CD4-positive, alpha-beta T cell treated with Interleukin-21 for 1 hour (primary cell): ENCODE data around the gene INF2.
A peak's percentile ranks its signal among the peaks of the same experiment; 100 is the strongest.

Experiments
- DNase-seq: peaks from one replicate; pipeline ENCODE4 v3.0.0-alpha.2; 2020

INF2 gene

GRCh38 chr14:104755621-104756020, 66.2 kb downstream of the INF2 start:
- DNase-seq, result no peak

- DNase-seq, result no peak
Observed at GRCh38 chr14:104756477-104757237, 67.2 kb downstream of the INF2 start.

GRCh38 chr14:104757238-104757585, 67.8 kb downstream of the INF2 start:
- DNase-seq, result no peak

GRCh38 chr14:104757681-104758392, 68.4 kb downstream of the INF2 start:
- no peak for DNase-seq

- DNase-seq, result no peak
Observed at GRCh38 chr14:104758981-104759969, 69.9 kb downstream of the INF2 start.

DNA sequence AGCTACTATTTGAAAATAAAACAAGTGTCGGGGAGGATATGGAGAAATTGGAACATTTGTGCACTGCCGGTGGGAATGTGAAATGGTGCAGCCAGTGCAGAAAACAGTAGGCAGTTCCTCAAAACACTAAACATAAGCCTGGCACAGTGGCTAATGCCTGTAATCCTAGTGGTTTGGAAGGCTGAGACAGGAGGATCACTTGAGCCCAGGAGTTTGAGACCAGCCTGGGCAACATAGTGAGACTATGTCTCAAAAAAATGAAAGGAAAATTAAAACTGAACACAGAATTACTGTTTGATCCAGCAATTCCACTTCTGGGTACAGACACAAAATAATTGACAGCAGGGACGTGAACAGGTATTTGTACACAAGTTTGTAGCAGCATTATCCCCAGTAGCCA, 76.1 kb downstream of the INF2 start:
- DNase-seq, result no peak

DNA sequence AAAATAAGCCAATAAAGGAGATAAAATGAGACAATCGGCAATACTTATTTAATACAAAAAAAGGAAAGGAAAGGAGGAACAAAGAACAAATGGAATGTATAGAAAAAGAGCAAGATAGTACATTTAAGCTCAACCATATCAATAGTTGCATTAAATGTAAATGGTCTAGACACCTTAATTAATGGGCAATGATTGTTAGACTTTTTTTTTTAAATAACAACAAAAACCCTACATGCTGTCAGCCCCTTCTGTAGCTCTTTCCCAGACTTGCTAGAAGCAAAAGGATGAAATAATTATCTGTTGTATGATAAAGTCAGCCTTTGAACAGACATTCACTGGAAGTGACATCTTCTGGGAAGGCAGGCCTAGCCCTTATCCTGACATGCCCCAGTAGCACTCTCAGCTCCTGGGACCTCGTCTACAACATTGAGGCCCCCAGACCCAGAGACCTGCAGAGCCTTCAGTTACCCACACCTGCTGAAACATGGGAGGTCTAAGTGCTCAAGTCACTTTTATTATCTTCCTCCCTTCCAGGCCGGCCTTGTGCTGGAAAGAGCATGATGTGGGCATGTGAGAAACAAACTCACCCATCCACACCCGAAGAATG, 76.9 kb downstream of the INF2 start:
- no peak for DNase-seq

- no peak for DNase-seq
Observed at GRCh38 chr14:104766863-104767633, 77.6 kb downstream of the INF2 start.

DNA sequence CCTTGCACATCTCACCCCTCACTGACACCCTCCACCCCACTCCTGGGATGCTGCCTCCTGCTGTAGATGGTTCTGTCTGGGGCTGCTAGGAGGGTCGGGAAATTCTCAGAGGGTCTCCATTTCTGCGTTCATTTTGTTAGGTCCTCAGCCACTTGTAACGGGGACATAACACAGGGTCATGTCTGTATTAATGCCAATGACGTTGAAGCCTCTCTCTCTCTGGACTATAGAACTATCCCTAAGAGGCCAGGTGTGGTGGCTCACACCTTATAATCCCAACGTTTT, 78.2 kb downstream of the INF2 start:
- DNase-seq, result no peak

- DNase-seq, result peak; percentile 91
Observed at GRCh38 chr14:104768437-104769323, 79.3 kb downstream of the INF2 start.

- no peak for DNase-seq
Observed at GRCh38 chr14:104769324-104770071, 80.1 kb downstream of the INF2 start.

GRCh38 chr14:104770072-104770579, 80.7 kb downstream of the INF2 start:
- DNase-seq, result no peak

GRCh38 chr14:104770851-104771272, 81.4 kb downstream of the INF2 start:
- no peak for DNase-seq

DNA sequence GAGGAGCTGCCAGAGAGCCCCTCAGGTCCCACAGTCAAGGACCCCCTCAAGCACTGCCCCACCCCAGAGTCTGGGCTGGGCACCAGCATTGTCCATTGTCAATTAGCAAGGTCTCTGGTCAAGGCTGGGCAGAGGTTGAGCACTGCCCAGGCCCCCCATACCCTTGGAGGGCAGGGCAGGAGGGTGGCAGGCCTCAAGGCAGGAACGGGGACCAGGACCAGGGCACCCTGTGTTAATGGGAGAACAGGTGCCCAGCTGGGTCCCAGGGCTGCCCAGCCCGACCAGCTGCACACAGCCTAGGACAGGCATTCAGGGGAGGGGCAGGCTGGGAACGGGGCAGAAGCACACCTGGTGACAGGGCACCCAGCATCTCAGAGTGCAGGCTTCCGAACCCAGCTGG, 82.0 kb downstream of the INF2 start:
- DNase-seq, result no peak
